Inflammatory macrophage treated with lipopolysaccharide for 1 hour (primary cell): ENCODE results near the gene VPS29.
A peak's percentile ranks its signal among the peaks of the same experiment; 100 is the strongest.
"Not testable (repeated sequence)": the region's sequence is repeated elsewhere in the genome, so short reads cannot be mapped to it uniquely, and the experiment has no call there.

Experiments
- DNase-seq, 2 donors: peaks; one replicate each; pipeline ENCODE4 v3.0.0-alpha.2; 2020 to 2022

VPS29 gene

GRCh38 chr12:110520876-110521712 is 19.2 kb upstream of the VPS29 start:
- not testable (repeated sequence) for DNase-seq

GRCh38 chr12:110518014-110518413 is 16.1 kb upstream of the VPS29 start:
- not testable (repeated sequence) for DNase-seq

GRCh38 chr12:110516995-110517394 is 15.1 kb upstream of the VPS29 start:
- no peak for DNase-seq

GRCh38 chr12:110514363-110514762 is 12.5 kb upstream of the VPS29 start:
- DNase-seq = no peak

GRCh38 chr12:110513842-110514241 is 11.9 kb upstream of the VPS29 start:
- DNase-seq = no peak

- no peak for DNase-seq
Measured at GRCh38 chr12:110508071-110508586, 6.2 kb upstream of the VPS29 start.

GRCh38 chr12:110505332-110505731 is 3.4 kb upstream of the VPS29 start:
- no peak for DNase-seq

- no peak for DNase-seq
Measured at GRCh38 chr12:110503432-110503831, 1.5 kb upstream of the VPS29 start.

- peak; percentile 55 to 71 for DNase-seq
Measured at GRCh38 chr12:110501399-110501751, 536 bp downstream of the VPS29 start.

- peak; percentile 75 to 78 for DNase-seq
Measured at GRCh38 chr12:110498984-110499706, 2.8 kb downstream of the VPS29 start.

GRCh38 chr12:110475426-110475825 is 26.5 kb downstream of the VPS29 start:
- DNase-seq = no peak

- peak; percentile 97 to 99 for DNase-seq
Measured at GRCh38 chr12:110468214-110469048, 33.5 kb downstream of the VPS29 start, which contains the start of the genes FAM216A and GPN3. TSS of gene FAM216A (plus strand) at chr12:110468845. CDS start at chr12:110468876, 31 bp downstream. TSS of gene GPN3 (minus strand) at chr12:110468257. CDS start at chr12:110468203, 54 bp downstream.

- no peak for DNase-seq
Measured at GRCh38 chr12:110467847-110468213, 34.1 kb downstream of the VPS29 start.

GRCh38 chr12:110466791-110467190 is 35.1 kb downstream of the VPS29 start:
- DNase-seq = no peak

- not testable (repeated sequence) for DNase-seq
Measured at GRCh38 chr12:110465765-110466164, 36.1 kb downstream of the VPS29 start.

- DNase-seq = no peak
Measured at GRCh38 chr12:110465024-110465423, 36.9 kb downstream of the VPS29 start.

- DNase-seq = not testable (repeated sequence)
Measured at GRCh38 chr12:110461189-110461588, 40.7 kb downstream of the VPS29 start.

- DNase-seq = no peak
Measured at GRCh38 chr12:110458756-110459155, 43.2 kb downstream of the VPS29 start.

- no peak for DNase-seq
Measured at GRCh38 chr12:110453569-110454296, 48.2 kb downstream of the VPS29 start.

- no peak for DNase-seq
Measured at GRCh38 chr12:110451263-110451662, 50.6 kb downstream of the VPS29 start.

- DNase-seq = peak; percentile 94 to 97
Measured at GRCh38 chr12:110449799-110450497, 52.0 kb downstream of the VPS29 start, which contains the start of gene ARPC3. TSS of gene ARPC3 (minus strand) at chr12:110450337. CDS start at chr12:110450260, 77 bp downstream.
